HCT116 (cell line): ENCODE measurements around the gene HMGA1. TPM values are rescaled to one million over a fixed set of nuclear protein-coding genes. Genes with fewer than 3 reads are reported as not detected.

Source experiments
- ATAC-seq: fragments of 200-7000 bp; cut with Tn5 transposase; 2 replicates; pipeline ENCODE4 v1.9.1; 2020; ENCODE audit warnings: mild to moderate bottlenecking, moderate library complexity
- BruUV-seq: library from RNA; stranded (reverse); fragments of 400-500 nt; replicated peaks from 2 replicates; lab custom pipeline; 2021; lab: Mats Ljungman, UMichigan
- CTCF ChIA-PET: fragments of 300-600 bp; sonication (Branson Sonifier 250); formaldehyde crosslinking; loops from one replicate; lab custom pipeline; 2021; ENCODE audit warnings: antibody characterized with exemption; lab: Charles Lee
- POLR2A ChIA-PET: fragments of 300-600, 350-600 bp; sonication (Branson Sonifier 250); formaldehyde crosslinking; loops from one replicate; lab custom pipeline; 2021; ENCODE audit warnings: antibody characterized with exemption; lab: Charles Lee
- RAD21 ChIA-PET, 2 experiments: fragments of 300-600 bp; sonication (Branson Sonifier 250); formaldehyde crosslinking; loops; one replicate each; lab custom pipeline; 2023; ENCODE audit warnings: low total read pairs in 2 of 2; ENCODE audit not compliant: uncharacterized antibody in 2 of 2, unreplicated experiment in 2 of 2, low non-redundant PET in 1 of 2; lab: Charles Lee
- DNase-seq: peaks from one replicate; pipeline ENCODE4 v3.0.0-alpha.2; 2010; ENCODE audit warnings: low read depth, low spot score
- H2AFZ ChIP-seq: fragments of 200-600 bp; shearing (Covaris generic), sonication (generic); 2 replicates; pipeline ENCODE4 v1.6.1; 2017; ENCODE audit warnings: low read depth, mixed run types, mixed read lengths, antibody characterized with exemption, low read length; ENCODE audit not compliant: poor library complexity, severe bottlenecking
- H3K27ac ChIP-seq: 2 replicates; pipeline ENCODE4 v1.5.1; 2012; ENCODE audit warnings: low read depth, low read length
- H3K27me3 ChIP-seq: fragments of 200-600 bp; sonication (generic); 2 replicates; pipeline ENCODE4 v1.6.1; 2016; ENCODE audit warnings: mixed run types, low read length, mixed read lengths; ENCODE audit not compliant: insufficient read depth
- H3K36me3 ChIP-seq, 2 experiments: fragments of 200-500 bp in 1 of 2; fragments of 200-600 bp in 1 of 2; sonication (Bioruptor generic) in 1 of 2; sonication (generic) in 1 of 2; 2 replicates each; pipeline versions ENCODE4 v1.5.1 to v1.6.1; 2014 to 2016; ENCODE audit warnings: low read length in 2 of 2, inconsistent platforms in 1 of 2, mixed read lengths in 1 of 2, mixed run types in 1 of 2; ENCODE audit not compliant: insufficient read depth in 2 of 2, control insufficient read depth in 1 of 2
- H3K4me1 ChIP-seq, 2 experiments: fragments of 200-600 bp in 1 of 2; sonication (generic) in 1 of 2; 2 replicates each; pipeline versions ENCODE4 v1.5.1 to v1.6.1; 2012 to 2017; ENCODE audit warnings: low read length in 2 of 2, inconsistent platforms in 1 of 2, mild to moderate bottlenecking in 1 of 2, mixed read lengths in 1 of 2, mixed run types in 1 of 2, moderate library complexity in 1 of 2; ENCODE audit not compliant: insufficient read depth in 2 of 2, control insufficient read depth in 1 of 2
- H3K4me2 ChIP-seq: fragments of 200-600 bp; sonication (generic); 2 replicates; pipeline ENCODE4 v1.6.1; 2017; ENCODE audit warnings: mixed run types, low read length, mixed read lengths
- H3K4me3 ChIP-seq, 2 experiments: fragments of 200-600 bp in 1 of 2; sonication (generic) in 1 of 2; replicated peaks in 1 of 2; 2 replicates each; pipeline ENCODE4 v1.5.1; 2011 to 2016; ENCODE audit warnings: low read length in 2 of 2, control low read depth in 1 of 2, low read depth in 1 of 2, mild to moderate bottlenecking in 1 of 2, mixed read lengths in 1 of 2, mixed run types in 1 of 2
- H3K79me2 ChIP-seq: fragments of 200-600 bp; sonication (generic); 2 replicates; pipeline ENCODE4 v1.6.1; 2017; ENCODE audit warnings: mild to moderate bottlenecking, mixed run types, low read length, moderate library complexity, mixed read lengths; ENCODE audit not compliant: insufficient read depth
- H3K9ac ChIP-seq: fragments of 200-600 bp; sonication (generic); 2 replicates; pipeline ENCODE4 v1.6.1; 2016; ENCODE audit warnings: low read length, mixed read lengths
- H3K9me2 ChIP-seq: fragments of 200-600 bp; sonication (generic), shearing (Covaris generic); 2 replicates; pipeline ENCODE4 v1.6.1; 2017; ENCODE audit warnings: mixed run types, mild to moderate bottlenecking, moderate library complexity; ENCODE audit not compliant: insufficient read depth
- H3K9me3 ChIP-seq, 2 experiments: fragments of 200-500 bp in 1 of 2; fragments of 200-600 bp in 1 of 2; sonication (Bioruptor generic) in 1 of 2; sonication (generic) in 1 of 2; 2 replicates each; pipeline ENCODE4 v1.6.1; 2014 to 2017; ENCODE audit warnings: low read length in 2 of 2, mixed read lengths in 2 of 2, inconsistent platforms in 1 of 2, low read depth in 1 of 2, mild to moderate bottlenecking in 1 of 2, mixed run types in 1 of 2, moderate library complexity in 1 of 2; ENCODE audit not compliant: control insufficient read depth in 1 of 2, insufficient read depth in 1 of 2
- H4K20me1 ChIP-seq: fragments of 200-600 bp; sonication (generic), shearing (Covaris generic); 2 replicates; pipeline ENCODE4 v1.6.1; 2017; ENCODE audit warnings: mixed run types, mild to moderate bottlenecking, moderate library complexity; ENCODE audit not compliant: insufficient read depth
- CBX3 ChIP-seq: IDR thresholded peaks from 2 replicates; pipeline ENCODE4 v1.6.1; 2012; ENCODE audit warnings: low read depth
- EGR1 ChIP-seq: IDR thresholded peaks from 2 replicates; pipeline ENCODE4 v1.6.1; 2012; ENCODE audit warnings: low read depth
- EZH2 ChIP-seq: fragments of 200-600 bp; sonication (generic); IDR thresholded peaks from 2 replicates; pipeline ENCODE4 v1.6.1; 2017; ENCODE audit warnings: antibody characterized with exemption, mixed run types
- JUND ChIP-seq: IDR thresholded peaks from 2 replicates; pipeline ENCODE4 v1.6.1; 2012
- POLR2A ChIP-seq: IDR thresholded peaks from 2 replicates; pipeline ENCODE4 v1.7.0; 2011; ENCODE audit warnings: borderline replicate concordance; ENCODE audit not compliant: insufficient read depth, insufficient read length; ENCODE audit errors: extremely low read depth
- POLR2AphosphoS5 ChIP-seq: IDR thresholded peaks from 2 replicates; pipeline ENCODE4 v1.6.1; 2011; ENCODE audit warnings: mild to moderate bottlenecking, low read depth, low read length, moderate library complexity
- RAD21 ChIP-seq: IDR thresholded peaks from 2 replicates; pipeline ENCODE4 v1.6.1; 2012; ENCODE audit warnings: low read depth, mild to moderate bottlenecking
- SP1 ChIP-seq: IDR thresholded peaks from 2 replicates; pipeline ENCODE4 v1.6.1; 2012; ENCODE audit warnings: low read depth
- SRF ChIP-seq: IDR thresholded peaks from 2 replicates; pipeline ENCODE4 v1.6.1; 2012; ENCODE audit warnings: low read depth
- TCF7L2 ChIP-seq: IDR thresholded peaks from 2 replicates; pipeline ENCODE4 v1.7.0; 2011; ENCODE audit warnings: borderline replicate concordance, inconsistent platforms; ENCODE audit not compliant: insufficient read depth, insufficient read length; ENCODE audit errors: extremely low read depth
- YY1 ChIP-seq: IDR thresholded peaks from 2 replicates; pipeline ENCODE4 v1.6.1; 2011; ENCODE audit warnings: low read length, low read depth, moderate library complexity, mild to moderate bottlenecking; ENCODE audit not compliant: insufficient replicate concordance; ENCODE audit errors: extremely low read depth
- intact Hi-C: fragments of 100-400 bp; cut with micrococcal nuclease; formaldehyde crosslinking; loops from 2 replicates; pipeline ENCODE4 v1.10.0; 2022
- total RNA-seq: library from RNA; stranded (reverse); gene quantifications from one replicate; pipeline ENCODE4 v1.2.1, GENCODE V29; 2021; ENCODE audit not compliant: unreplicated experiment
- TF ChIP-seq, protein P1 (sequence below): IDR thresholded peaks from 2 replicates; pipeline ENCODE4 v1.6.1; 2012
- TF ChIP-seq, protein P2 (sequence below): IDR thresholded peaks from 2 replicates; pipeline ENCODE4 v1.6.1; 2011; ENCODE audit warnings: mild to moderate bottlenecking, low read length, moderate library complexity; ENCODE audit not compliant: insufficient replicate concordance; ENCODE audit errors: extremely low read depth
- TF ChIP-seq, protein P3 (sequence below), 3 experiments: fragments of 200-600 bp in 1 of 3; sonication (generic) in 1 of 3; IDR thresholded peaks in 2 of 3; conservative IDR thresholded peaks in 1 of 3; 2 replicates each; pipeline ENCODE4 v1.5.1; 2012 to 2017; ENCODE audit warnings: low read depth in 2 of 3, low read length in 2 of 3, antibody characterized with exemption in 1 of 3, borderline replicate concordance in 1 of 3, control low read depth in 1 of 3, mild to moderate bottlenecking in 1 of 3, mixed read lengths in 1 of 3, mixed run types in 1 of 3, moderate library complexity in 1 of 3; ENCODE audit not compliant: insufficient read depth in 1 of 3
- TF ChIP-seq, protein P4 (sequence below): IDR thresholded peaks from 2 replicates; pipeline ENCODE4 v1.6.1; 2012

Gene HMGA1
- total RNA-seq, 1 experiment from 2014 or later: 2,459 TPM

DNA sequence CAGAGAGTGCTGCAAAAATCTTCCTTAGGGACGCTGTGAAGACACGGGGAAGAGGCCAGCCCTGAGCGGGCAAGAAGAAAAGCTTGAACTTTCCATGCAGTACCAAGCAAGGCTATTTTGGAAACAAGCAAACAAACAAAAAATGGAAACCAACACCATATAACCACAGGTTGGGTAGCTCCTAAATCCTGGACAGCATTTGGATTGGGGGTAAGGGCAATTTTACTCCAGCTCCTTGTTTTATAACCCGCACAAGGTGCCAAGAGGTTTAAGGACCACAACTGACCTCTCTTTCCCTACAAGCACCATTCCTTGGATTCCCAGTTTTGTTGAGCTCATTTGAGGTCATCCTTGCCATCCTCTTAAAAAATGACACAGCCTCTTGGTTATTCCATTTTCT, 43.5 kb downstream of the HMGA1 start:
- no peak for ATAC-seq
- H3K27ac ChIP-seq: no peak overlapping the region
- H3K4me2 ChIP-seq: no peak overlapping the region
- no peaks in the 10 kb centered on the region for H3K9me2 ChIP-seq
- no peaks in the 10 kb centered on the region for H4K20me1 ChIP-seq
- no peaks in the 10 kb centered on the region for H3K9me3 ChIP-seq
- POLR2A ChIA-PET: no interaction called here
- TF ChIP-seq RAD21 (no peak), EZH2 (no peak), TCF7L2 (no peak), POLR2AphosphoS5 (no peak), SP1 (no peak), POLR2A (no peak), JUND (no peak), CBX3 (no peak), EGR1 (no peak), SRF (no peak), YY1 (no peak)
- TF ChIP-seq, protein P1, sequence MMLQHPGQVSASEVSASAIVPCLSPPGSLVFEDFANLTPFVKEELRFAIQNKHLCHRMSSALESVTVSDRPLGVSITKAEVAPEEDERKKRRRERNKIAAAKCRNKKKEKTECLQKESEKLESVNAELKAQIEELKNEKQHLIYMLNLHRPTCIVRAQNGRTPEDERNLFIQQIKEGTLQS: no peak
- TF ChIP-seq, protein P2, sequence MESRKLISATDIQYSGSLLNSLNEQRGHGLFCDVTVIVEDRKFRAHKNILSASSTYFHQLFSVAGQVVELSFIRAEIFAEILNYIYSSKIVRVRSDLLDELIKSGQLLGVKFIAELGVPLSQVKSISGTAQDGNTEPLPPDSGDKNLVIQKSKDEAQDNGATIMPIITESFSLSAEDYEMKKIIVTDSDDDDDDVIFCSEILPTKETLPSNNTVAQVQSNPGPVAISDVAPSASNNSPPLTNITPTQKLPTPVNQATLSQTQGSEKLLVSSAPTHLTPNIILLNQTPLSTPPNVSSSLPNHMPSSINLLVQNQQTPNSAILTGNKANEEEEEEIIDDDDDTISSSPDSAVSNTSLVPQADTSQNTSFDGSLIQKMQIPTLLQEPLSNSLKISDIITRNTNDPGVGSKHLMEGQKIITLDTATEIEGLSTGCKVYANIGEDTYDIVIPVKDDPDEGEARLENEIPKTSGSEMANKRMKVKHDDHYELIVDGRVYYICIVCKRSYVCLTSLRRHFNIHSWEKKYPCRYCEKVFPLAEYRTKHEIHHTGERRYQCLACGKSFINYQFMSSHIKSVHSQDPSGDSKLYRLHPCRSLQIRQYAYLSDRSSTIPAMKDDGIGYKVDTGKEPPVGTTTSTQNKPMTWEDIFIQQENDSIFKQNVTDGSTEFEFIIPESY: no peak
- TF ChIP-seq, protein P3, sequence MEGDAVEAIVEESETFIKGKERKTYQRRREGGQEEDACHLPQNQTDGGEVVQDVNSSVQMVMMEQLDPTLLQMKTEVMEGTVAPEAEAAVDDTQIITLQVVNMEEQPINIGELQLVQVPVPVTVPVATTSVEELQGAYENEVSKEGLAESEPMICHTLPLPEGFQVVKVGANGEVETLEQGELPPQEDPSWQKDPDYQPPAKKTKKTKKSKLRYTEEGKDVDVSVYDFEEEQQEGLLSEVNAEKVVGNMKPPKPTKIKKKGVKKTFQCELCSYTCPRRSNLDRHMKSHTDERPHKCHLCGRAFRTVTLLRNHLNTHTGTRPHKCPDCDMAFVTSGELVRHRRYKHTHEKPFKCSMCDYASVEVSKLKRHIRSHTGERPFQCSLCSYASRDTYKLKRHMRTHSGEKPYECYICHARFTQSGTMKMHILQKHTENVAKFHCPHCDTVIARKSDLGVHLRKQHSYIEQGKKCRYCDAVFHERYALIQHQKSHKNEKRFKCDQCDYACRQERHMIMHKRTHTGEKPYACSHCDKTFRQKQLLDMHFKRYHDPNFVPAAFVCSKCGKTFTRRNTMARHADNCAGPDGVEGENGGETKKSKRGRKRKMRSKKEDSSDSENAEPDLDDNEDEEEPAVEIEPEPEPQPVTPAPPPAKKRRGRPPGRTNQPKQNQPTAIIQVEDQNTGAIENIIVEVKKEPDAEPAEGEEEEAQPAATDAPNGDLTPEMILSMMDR (IDR thresholded peaks at IDR 0.05 in 2 of 3, conservative IDR thresholded peaks at IDR 0.05 in 1 of 3; ENCODE audit: borderline replicate concordance in 1 of 3, insufficient read depth in 1 of 3, low read depth in 2 of 3, low read length in 2 of 3): no peak
- TF ChIP-seq, protein P4, sequence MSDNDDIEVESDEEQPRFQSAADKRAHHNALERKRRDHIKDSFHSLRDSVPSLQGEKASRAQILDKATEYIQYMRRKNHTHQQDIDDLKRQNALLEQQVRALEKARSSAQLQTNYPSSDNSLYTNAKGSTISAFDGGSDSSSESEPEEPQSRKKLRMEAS: no peak
- CTCF ChIA-PET: no interaction called here
- H3K9ac ChIP-seq: no peak overlapping the region
- RAD21 ChIA-PET: no interaction called here
- no TSS peak for BruUV-seq
- no peaks in the 10 kb centered on the region for H3K27me3 ChIP-seq
- H3K4me3 ChIP-seq: no peak overlapping the region
- H3K4me1 ChIP-seq: no peaks in the 10 kb centered on the region
- no peaks in the 10 kb centered on the region for H3K36me3 ChIP-seq
- no peak overlapping the region for H2AFZ ChIP-seq
- H3K79me2 ChIP-seq: no peaks in the 10 kb centered on the region
- intact Hi-C loops: no loop called here
- no peak for DNase-seq
